Right lobe of liver (tissue), 4 donors: ENCODE data around the gene RPTOR.

Experiments used
- POLR2A ChIP-seq: fragments of 450-650 bp; IDR thresholded peaks from one replicate; pipeline ENCODE4 v1.6.1; 2017; ENCODE audit warnings: antibody characterized with exemption, mild to moderate bottlenecking
- TF ChIP-seq, protein P1 (sequence below), 4 donors: fragments of 200-600 bp in 3 of 4; fragments of 450-650 bp in 1 of 4; IDR thresholded peaks; one replicate each; pipeline versions ENCODE4 v1.5.1 to v1.8.0; 2016 to 2022; ENCODE audit warnings: antibody characterized with exemption in 4 of 4, mild to moderate bottlenecking in 2 of 4
- donor health status: DM: no; HTN: no; CAD: no.
- donor health status: DM: no; HTN: no; CAD: no.
- donor health status: DM: no; HTN: yes; CAD: no.

DNA sequence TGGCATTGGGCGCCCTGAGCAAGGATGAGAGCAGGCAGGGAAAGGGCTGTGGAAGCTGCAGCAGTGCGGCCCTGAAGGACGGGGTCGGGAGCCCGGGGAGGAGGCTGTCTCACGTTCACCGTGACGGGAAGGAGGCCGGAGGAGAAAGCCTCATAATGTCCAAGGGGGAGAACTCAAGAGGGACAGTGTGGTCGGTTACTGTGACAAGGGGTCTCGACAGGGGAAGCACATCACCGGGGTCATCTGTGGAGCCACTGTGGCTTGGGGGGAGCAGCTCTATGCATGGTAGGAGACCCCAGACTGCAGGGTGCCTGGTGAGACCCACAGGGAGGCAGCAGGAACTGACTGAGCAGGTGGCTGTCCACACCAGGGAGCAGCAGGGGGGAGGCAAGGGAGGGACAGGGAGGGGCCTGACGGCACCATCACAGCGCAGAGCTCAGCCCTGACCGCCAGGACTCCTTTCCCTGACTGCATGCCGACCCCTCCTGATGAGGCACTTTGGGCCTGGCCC, 292.4 kb downstream of the RPTOR start:
- TF ChIP-seq, protein P1, sequence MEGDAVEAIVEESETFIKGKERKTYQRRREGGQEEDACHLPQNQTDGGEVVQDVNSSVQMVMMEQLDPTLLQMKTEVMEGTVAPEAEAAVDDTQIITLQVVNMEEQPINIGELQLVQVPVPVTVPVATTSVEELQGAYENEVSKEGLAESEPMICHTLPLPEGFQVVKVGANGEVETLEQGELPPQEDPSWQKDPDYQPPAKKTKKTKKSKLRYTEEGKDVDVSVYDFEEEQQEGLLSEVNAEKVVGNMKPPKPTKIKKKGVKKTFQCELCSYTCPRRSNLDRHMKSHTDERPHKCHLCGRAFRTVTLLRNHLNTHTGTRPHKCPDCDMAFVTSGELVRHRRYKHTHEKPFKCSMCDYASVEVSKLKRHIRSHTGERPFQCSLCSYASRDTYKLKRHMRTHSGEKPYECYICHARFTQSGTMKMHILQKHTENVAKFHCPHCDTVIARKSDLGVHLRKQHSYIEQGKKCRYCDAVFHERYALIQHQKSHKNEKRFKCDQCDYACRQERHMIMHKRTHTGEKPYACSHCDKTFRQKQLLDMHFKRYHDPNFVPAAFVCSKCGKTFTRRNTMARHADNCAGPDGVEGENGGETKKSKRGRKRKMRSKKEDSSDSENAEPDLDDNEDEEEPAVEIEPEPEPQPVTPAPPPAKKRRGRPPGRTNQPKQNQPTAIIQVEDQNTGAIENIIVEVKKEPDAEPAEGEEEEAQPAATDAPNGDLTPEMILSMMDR (IDR thresholded peaks at IDR 0.05): no peak
- TF ChIP-seq POLR2A: no peak
